Retinal pigment epithelial cell (primary cell): ENCODE measurements around the gene AZIN2.

ENCODE experiments used
- DNase-seq: peaks from one replicate; pipeline ENCODE4 v3.0.0-alpha.2; 2010; ENCODE audit warnings: low read depth
- H3K4me3 ChIP-seq: 2 replicates; pipeline ENCODE4 v1.5.1; 2011; ENCODE audit warnings: mild to moderate bottlenecking, low read length, control low read depth, moderate library complexity
- CTCF ChIP-seq: conservative IDR thresholded peaks from 2 replicates; pipeline ENCODE4 v1.5.1; 2011; ENCODE audit warnings: low read depth, low read length, control low read depth, inconsistent platforms

Gene AZIN2

GRCh38 chr1:33088119-33088906 lies 7.4 kb downstream of the AZIN2 start:
- TF ChIP-seq CTCF = no peak
- DNase-seq = no peak
- H3K4me3 ChIP-seq = no peak overlapping the region

- no peak overlapping the region for H3K4me3 ChIP-seq
- DNase-seq = no peak
- TF ChIP-seq CTCF = no peak
Observed at GRCh38 chr1:33089457-33089856, 8.5 kb downstream of the AZIN2 start.

GRCh38 chr1:33092438-33092837 lies 11.5 kb downstream of the AZIN2 start:
- DNase-seq = no peak
- H3K4me3 ChIP-seq = no peak overlapping the region
- TF ChIP-seq CTCF = no peak

GRCh38 chr1:33093004-33093403 lies 12.1 kb downstream of the AZIN2 start:
- H3K4me3 ChIP-seq = no peak overlapping the region
- no peak for TF ChIP-seq CTCF
- DNase-seq = no peak

GRCh38 chr1:33094486-33094885 lies 13.5 kb downstream of the AZIN2 start:
- H3K4me3 ChIP-seq = no peak overlapping the region
- TF ChIP-seq CTCF = no peak
- no peak for DNase-seq

GRCh38 chr1:33094971-33095604 lies 14.1 kb downstream of the AZIN2 start:
- no peak for DNase-seq
- TF ChIP-seq CTCF = peak; percentile 99
- no peak overlapping the region for H3K4me3 ChIP-seq
